Fibroblast of gingiva (primary cell): ENCODE results near the gene HJV.

Experiments
- DNase-seq: peaks from one replicate; pipeline ENCODE4 v3.0.0-alpha.2; 2011; ENCODE audit warnings: low read depth

HJV gene

GRCh38 chr1:145992958-145993617 is 28.4 kb downstream of the HJV start:
- DNase-seq: no peak

DNA sequence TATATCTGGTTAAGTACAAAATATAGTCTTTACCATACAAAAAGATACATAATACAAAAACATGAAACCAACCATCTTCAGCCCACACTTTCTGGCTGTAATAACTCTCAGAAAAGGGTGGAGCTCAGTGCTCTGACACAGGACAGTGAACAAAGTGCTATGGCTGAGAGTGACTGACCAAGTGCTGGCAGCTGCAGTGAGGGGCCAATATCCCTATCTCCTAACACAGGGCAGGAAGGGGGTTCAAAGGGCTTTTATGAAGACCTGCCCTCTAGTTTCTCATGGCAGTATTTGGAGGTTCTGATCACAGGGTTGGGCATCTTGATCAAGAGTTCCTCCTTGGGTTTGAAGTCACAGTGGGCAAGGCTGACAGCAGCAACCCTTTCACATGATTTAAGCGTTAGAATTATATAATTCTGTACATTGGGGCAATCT is 29.0 kb downstream of the HJV start:
- no peak for DNase-seq

DNA sequence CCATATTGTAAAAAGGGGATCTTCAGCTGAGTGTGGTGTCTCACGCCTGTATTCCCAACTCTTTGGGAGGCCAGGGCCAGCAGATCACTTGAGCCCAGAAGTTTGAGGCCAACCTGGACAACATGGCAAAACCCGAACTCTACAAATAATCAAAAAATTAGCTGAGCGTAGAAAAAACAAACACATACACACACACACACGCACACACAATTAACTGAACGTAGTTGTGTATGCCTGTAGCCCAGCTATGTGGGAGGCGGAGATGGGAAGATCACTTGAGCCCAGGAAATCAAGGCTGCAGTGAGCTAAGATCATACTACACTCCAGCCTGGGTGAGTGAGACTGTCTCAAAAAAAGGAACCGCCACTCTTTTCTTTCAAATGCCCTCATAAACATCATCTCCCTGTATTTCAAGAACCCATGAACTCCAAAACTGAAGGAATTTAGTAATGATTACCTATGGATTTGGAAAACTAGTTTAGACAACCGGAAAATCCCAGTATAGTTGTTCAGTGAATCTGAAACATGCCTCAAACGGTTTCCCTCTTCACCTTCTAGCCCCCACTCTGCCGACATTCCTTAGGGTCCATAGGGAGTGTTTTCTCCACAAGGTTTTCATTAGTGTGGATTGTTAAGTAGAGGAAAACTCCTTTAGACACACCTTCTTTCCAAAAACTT is 29.7 kb downstream of the HJV start:
- DNase-seq: peak; percentile 48

GRCh38 chr1:145990249-145990855 is 31.2 kb downstream of the HJV start:
- DNase-seq: no peak

- DNase-seq: no peak
Measured at GRCh38 chr1:145988773-145989172, 32.8 kb downstream of the HJV start.

GRCh38 chr1:145987926-145988325 is 33.6 kb downstream of the HJV start:
- DNase-seq: no peak

DNA sequence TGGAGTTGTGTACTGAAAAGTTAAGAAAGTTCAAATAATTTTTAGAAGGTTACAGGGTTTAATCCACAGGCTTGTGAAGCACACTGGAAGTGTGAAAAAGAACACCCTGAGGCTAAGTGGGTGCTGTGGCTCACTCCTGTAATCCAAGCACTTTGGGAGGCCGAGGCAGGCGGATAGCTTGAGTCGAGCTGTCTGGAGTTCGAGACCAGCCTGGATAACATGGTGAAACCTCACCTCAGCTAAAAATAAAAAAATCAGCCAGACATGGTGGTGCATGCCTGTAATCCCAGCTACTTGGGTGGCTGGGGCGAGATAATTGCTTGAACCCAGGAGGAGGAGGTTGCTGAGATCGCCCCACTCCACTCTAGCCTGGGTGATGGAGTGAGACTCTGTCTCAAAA is 35.0 kb downstream of the HJV start:
- DNase-seq: no peak

DNA sequence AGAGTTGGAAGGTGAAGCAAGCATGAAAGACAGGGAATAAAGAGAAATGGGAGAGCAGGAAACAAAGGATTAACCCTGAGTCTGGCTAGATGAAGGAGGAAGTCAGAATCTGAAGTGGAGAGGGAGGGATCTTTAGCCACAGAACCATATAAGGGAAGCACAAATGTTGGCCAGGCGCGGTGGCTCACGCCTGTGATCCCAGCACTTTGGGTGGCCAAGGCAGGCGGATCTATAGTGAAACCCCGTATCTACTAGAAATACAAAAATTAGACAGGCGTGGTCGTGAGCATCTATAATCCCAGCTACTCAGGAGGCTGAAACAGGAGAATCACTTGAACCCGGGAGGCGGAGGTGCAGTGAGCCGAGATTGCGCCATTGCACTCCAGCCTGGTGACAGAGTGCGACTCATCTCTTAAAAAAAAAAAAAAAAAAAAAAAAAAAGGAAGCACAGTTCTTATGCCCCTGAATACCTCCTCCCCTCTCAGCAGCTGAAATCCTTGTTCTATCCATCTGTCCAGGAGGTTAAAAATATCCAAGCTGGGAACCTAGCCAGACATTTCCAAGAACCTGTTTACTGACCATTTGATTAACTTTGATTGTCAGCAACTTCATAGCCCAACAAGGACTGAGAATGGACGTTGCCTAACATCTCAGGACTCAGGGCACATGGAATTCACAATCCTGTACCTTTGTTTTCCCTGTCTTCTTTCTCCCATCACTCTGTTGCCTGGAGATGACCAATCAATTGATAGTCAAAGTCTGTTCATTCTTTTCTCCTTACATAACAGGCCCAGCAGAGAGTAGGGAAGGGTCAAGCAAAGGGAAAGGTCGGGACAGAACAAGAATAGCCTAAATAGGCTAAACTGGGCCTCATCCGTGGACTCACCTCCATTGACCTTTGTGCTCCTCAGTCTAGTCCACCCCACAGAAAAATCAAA is 35.8 kb downstream of the HJV start:
- peak; percentile 69 for DNase-seq

DNA sequence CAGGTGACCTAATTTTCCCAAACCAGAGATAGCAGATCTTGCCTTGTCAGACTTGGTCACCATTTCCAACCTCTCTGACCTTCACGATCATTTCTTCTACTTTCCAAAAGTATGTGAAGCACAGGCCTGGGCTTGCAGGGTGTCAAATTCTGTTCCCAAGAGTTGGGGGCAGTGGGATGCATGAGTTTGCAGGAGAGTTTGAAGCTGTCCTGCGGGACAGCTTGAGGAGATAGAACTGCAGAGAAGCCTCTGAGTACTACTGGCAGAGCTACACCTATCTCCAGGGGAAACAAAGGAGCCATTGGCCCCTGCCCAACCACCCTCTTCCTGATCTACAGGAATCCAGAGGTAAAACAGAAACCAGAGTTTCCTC is 36.4 kb downstream of the HJV start:
- no peak for DNase-seq

- no peak for DNase-seq
Measured at GRCh38 chr1:145983960-145984830, 37.3 kb downstream of the HJV start.

DNA sequence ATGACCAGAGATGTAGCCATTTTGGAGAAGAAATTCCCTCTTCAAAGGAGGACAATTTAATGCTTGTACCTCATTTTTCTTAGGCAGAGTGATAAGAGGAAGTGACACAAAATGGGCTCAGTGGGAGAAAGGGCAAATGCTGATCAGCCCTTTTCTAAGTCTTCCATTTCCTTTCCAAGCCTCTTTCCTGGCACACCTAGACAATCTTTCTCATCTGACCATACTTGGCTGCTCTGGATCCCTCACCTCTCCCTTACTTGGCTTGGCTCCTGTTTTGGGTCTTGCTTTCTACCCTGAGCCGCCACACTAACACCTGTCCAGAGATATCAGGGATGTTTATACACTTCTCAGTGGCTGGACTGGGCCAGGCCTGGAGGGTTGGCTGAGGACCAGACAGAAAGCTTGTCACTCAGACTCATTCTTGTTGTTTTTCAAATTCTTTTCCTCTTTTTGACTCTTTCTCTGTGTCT is 38.3 kb downstream of the HJV start:
- DNase-seq: no peak

DNA sequence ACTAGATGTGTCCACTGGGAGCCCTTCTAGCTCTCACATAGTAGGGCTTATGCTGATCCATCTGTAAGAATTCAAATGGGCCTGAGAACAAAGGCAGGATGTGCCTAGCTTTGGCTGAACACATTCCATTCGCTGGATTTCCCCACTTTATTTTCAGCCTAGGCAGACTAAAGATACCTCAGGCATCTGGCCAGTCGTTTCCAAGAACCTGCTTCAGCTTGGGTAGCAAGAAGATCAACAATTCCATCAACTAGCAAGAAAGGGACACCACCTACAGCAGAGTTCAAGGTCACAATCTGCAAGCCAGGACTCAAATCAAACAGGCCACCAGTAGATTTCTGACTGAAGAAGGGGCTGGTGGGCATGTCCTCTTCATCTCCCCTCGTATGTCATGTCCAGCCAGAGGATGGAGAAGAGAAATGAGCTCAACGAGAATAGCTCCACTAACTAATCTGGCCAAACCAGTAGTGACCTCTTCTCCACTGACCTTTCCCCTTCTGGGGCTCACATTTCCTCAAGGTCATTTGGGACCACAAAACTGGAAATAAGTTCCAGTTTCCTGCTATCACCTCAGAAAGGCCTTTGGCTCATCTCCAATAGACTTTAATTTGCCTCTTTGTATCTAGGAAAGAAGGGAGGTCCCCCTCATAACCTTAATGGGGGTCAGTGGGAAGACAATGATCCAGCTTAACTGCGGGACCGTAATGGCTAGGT is 39.4 kb downstream of the HJV start:
- no peak for DNase-seq

GRCh38 chr1:145980457-145980994 is 41.0 kb downstream of the HJV start:
- DNase-seq: no peak

DNA sequence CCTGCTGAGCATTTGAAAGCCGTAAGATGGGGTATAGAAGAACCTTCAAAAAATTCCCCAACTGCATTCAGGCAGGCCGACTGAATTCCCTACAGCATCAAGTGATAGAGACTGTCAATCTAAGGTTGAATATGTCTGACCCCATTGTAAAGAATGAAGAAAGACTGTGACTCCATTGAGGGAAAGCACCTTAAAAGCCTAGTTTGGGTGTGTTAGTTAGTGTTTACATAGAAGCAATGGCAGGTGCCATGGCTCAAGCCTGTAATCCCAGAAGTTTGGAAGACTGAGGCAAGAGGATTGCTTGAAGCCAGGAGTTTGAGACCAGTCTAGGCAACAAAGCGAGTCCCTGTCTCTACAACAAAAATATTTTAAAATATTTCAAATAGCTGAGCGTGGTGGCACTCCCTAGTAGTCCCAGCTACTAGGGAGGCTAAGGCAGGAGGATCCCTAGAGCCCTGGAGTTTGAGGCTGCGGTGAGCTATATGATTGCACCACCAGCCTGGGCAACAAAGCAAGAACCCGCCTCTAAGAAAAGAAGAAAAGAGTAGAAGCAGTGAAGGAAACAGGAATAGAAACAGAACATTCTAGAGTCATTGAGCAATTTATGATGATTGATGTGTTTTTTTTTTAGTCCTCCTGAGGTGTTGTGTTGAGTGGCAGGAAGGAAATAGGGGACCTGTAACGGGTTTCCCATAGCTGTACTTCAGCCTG is 41.6 kb downstream of the HJV start:
- no peak for DNase-seq

- peak; percentile 99 for DNase-seq
Measured at GRCh38 chr1:145978854-145979745, 42.4 kb downstream of the HJV start.

DNA sequence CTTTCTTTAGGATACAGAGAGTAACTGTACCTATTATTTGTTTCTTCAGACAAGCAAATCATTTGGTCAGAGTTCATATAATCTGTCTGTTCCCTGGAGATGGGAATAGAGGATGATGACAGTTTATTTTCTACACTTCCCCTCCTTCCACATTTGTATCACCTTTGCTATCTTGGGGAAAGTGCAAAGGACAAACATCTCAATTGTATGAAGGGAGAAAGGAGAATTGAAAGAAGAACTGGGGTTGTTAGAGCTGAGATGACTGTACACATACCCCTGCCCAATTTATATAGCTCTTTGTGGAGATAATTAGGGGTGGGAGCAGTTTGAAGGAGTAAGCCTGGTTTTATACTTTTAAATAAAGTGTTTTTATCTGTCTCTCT is 43.1 kb downstream of the HJV start:
- no peak for DNase-seq

DNA sequence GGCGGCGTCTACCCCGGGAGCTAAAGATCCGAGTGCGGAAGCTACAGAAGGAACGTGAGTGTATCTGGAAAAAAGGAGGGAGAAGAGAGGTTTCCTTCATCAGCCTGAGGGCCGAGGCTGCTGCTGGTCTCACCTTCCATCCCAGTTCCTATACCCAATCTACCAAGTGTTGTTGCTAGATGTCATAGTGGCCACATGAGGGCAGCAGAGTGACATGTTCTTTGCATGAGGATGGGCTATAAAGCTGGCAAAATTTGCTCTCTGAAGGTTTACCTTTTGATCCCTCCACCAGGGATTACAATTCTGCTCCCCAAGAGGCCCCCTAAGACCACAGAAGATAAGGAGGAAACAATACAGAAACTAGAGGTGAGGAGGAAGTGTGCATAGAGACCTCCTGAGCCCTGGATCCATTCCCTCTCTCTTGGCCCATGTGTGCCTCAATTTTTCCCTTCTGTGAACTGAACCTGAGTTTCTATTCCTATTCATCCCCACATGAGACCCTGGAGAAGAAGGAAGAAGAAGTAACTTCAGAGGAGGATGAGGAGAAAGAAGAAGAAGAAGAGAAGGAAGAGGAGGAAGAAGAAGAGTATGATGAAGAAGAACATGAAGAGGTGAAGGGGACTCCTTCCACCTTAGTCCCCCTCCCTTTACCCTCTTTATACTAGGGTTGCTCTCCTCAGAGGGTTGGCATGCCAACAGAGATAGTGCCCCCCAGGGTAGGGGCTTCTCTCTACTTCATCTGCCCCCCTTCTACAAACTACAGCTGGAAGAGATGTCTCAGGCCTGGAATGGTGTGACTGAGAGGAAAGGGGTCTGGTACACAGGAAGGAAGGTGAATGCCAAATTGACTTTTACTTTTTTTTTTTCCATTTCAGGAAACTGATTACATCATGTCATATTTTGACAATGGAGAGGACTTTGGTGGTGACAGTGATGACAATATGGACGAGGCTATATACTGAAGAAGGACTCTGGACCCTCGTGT is 43.8 kb downstream of the HJV start:
- peak; percentile 78 for DNase-seq
